Measurements from ENCODE around the gene CCDC97. TPM values are rescaled to one million over a fixed set of nuclear protein-coding genes. Genes with fewer than 3 reads are reported as not detected.

CCDC97 gene
- total RNA-seq, 1 donor from 2014 or later: 7.9 TPM

DNA sequence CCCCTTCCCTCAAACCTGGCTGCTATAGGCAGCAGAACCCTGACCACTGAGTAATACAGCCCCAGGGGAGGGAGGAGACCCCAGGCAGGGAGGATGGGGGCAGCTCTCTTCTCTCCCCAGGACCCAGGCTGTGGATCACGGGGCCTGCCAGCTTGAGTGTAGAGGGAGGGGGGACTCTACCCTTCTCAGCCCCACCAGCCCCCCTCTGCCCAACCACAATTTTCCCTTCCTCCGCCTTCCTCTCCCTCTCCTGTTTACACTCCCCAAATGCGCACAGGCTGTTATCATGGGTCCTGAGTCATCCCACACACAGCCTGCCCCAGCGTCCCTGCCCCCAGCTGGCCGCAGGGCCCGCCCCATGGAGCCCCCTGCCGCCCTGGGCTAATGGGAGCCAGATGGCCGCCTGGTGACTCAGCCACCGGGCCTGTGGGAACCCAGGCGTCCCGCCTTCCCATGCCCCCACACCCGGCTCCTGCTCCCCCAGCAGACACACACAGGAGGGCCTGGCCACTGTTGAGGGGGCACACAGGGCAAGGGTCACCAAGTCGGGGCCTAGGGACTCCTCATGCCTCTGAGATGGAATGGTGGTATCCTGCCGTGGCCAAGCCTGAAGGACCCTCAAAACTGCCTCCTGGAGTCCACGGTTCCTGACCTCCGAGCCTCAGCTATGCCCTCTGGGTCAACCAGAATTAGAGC, 13.6 kb downstream of the CCDC97 start:
- no peak overlapping the region for H3K4me3 ChIP-seq (ENCODE audit: low read depth, low read length)
- no peak for TF ChIP-seq CTCF (IDR thresholded peaks at IDR 0.05; ENCODE audit: insufficient read depth, low read length, severe bottlenecking)
- H3K36me3 ChIP-seq (ENCODE audit: control insufficient read depth, insufficient read depth, low read length): peaks cover 22% of the 10 kb centered on the region
- no peaks in the 10 kb centered on the region for H3K27me3 ChIP-seq (ENCODE audit: control insufficient read depth, insufficient read depth, low read length)
- FAIRE-seq: no peak
- peak; percentile 64 for DNase-seq (ENCODE audit: low read depth)

GRCh38 chr19:41324231-41324702, 14.3 kb downstream of the CCDC97 start:
- FAIRE-seq (no peak), DNase-seq (ENCODE audit: low read depth) (no peak)
- H3K4me3 ChIP-seq (ENCODE audit: low read depth, low read length): no peak overlapping the region
- TF ChIP-seq CTCF (IDR thresholded peaks at IDR 0.05; ENCODE audit: insufficient read depth, low read length, severe bottlenecking): no peak
- H3K36me3 ChIP-seq (ENCODE audit: control insufficient read depth, insufficient read depth, low read length): peaks cover 16% of the 10 kb centered on the region
- no peaks in the 10 kb centered on the region for H3K27me3 ChIP-seq (ENCODE audit: control insufficient read depth, insufficient read depth, low read length)

DNA sequence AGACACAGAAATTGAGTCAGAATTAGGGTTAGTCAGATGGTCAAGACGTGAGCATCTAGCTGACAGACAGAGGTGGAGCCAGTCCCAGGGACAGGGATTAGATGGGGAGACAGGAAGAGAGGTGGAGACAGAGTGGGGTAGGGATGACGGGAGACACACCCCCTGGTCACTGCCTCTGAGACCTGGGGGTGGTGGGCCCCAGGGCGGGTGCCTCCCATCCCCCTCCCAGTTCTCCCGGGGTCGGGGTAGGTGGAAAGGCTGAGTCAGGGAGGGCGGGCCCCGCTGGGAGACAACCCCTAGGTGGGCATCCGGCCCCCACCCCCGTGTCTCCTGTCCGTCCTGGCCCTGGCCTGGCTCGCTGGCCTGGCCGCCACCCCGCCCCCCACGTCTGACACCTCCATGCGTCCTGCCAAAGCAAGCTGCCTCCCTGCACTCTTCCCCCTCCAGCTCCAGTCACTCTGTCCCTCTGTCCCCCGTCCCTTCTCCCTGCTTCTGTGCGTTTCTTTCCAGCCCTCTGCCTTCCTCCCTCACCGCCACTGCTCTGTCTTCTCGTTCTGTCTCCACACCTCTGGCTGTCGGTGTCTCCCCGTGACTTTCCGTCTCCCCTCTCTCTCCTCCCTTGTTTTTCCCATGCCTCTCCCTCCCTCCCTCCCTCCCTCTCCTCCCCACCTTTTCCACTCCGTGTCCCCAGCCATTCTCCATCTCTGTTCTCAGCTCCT, 15.1 kb downstream of the CCDC97 start:
- H3K4me3 ChIP-seq (ENCODE audit: low read depth, low read length): peak overlapping the region; percentile 11
- no peaks in the 10 kb centered on the region for H3K27me3 ChIP-seq (ENCODE audit: control insufficient read depth, insufficient read depth, low read length)
- no peak for FAIRE-seq
- TF ChIP-seq CTCF (IDR thresholded peaks at IDR 0.05; ENCODE audit: insufficient read depth, low read length, severe bottlenecking): no peak
- peak; percentile 85 for DNase-seq (ENCODE audit: low read depth)
- peaks cover 12% of the 10 kb centered on the region for H3K36me3 ChIP-seq (ENCODE audit: control insufficient read depth, insufficient read depth, low read length)

GRCh38 chr19:41325640-41325946, 15.6 kb downstream of the CCDC97 start:
- no peaks in the 10 kb centered on the region for H3K27me3 ChIP-seq (ENCODE audit: control insufficient read depth, insufficient read depth, low read length)
- H3K36me3 ChIP-seq (ENCODE audit: control insufficient read depth, insufficient read depth, low read length): peaks cover 6% of the 10 kb centered on the region
- H3K4me3 ChIP-seq (ENCODE audit: low read depth, low read length): peak overlapping the region; percentile 11
- no peak for TF ChIP-seq CTCF (IDR thresholded peaks at IDR 0.05; ENCODE audit: insufficient read depth, low read length, severe bottlenecking)
- no peak for FAIRE-seq
- no peak for DNase-seq (ENCODE audit: low read depth)

DNA sequence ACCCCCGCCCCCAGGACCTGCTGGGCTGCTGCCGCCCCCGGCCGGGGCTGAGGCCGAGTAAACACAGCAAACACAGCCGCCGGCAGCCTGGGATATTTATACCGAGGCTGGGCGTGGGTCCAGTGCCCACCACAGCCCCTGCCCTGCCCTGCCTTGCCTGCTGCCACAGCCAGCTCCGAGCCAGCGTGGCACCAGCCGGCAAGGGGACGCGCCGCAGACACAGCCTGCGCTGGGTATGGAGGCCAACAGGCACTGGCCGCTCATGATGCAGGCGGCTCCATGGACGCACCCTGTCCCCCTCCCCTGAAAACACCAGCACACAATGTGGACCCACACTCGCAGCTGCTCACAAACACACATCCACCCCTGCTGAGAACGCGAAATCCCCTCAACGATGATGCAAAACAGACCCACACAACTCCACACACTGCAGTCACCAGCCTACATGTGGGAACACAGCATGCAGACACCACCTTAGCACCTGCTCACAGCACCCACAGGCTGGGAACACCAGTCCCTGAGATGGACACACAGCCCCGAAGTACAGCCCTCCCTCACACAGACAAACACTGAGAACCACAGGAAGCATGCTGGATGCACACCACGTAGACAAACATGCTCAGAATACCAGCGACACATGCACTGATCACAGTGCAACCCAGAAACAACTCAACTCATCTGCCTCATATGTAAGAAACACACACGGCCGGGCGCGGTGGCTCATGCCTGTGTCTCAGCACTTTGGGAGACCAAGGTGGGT, 16.2 kb downstream of the CCDC97 start:
- FAIRE-seq: peak; percentile 47

More for the DNA sequence above, 16.2 kb downstream of the CCDC97 start:
- peak; percentile 39 for DNase-seq (ENCODE audit: low read depth)
- no peak for TF ChIP-seq CTCF (IDR thresholded peaks at IDR 0.05; ENCODE audit: insufficient read depth, low read length, severe bottlenecking)
- H3K4me3 ChIP-seq (ENCODE audit: low read depth, low read length): no peak overlapping the region
- peaks cover 4% of the 10 kb centered on the region for H3K36me3 ChIP-seq (ENCODE audit: control insufficient read depth, insufficient read depth, low read length)
- no peaks in the 10 kb centered on the region for H3K27me3 ChIP-seq (ENCODE audit: control insufficient read depth, insufficient read depth, low read length)

All from bronchial epithelial cell (primary cell).